ENCODE data around the gene TPSG1.
"Not testable (repeated sequence)": the region's sequence is repeated elsewhere in the genome, so short reads cannot be mapped to it uniquely, and the experiment has no call there.

Gene TPSG1

GRCh38 chr16:1257561-1258224, 32.6 kb upstream of the TPSG1 start:
- in situ Hi-C loops (cut with MboI; ENCODE audit: low sequenced_read_pairs): no loop called here

- in situ Hi-C loops (cut with MboI; ENCODE audit: low sequenced_read_pairs): no loop called here
Observed at GRCh38 chr16:1256874-1257322, 31.8 kb upstream of the TPSG1 start.

- in situ Hi-C loops (cut with MboI; ENCODE audit: low sequenced_read_pairs): not testable (repeated sequence)
Observed at GRCh38 chr16:1256296-1256873, 31.3 kb upstream of the TPSG1 start.

- in situ Hi-C loops (cut with MboI; ENCODE audit: low sequenced_read_pairs): not testable (repeated sequence)
Observed at GRCh38 chr16:1255276-1256122, 30.4 kb upstream of the TPSG1 start, which contains the start of gene TPSD1. TPSD1 (plus strand) TSS chr16:1256069; CDS start chr16:1256281, 212 bp downstream.

- in situ Hi-C loops (cut with MboI; ENCODE audit: low sequenced_read_pairs): not testable (repeated sequence)
Observed at GRCh38 chr16:1254821-1255220, 29.8 kb upstream of the TPSG1 start.

GRCh38 chr16:1253701-1254364, 28.8 kb upstream of the TPSG1 start:
- in situ Hi-C loops (cut with MboI; ENCODE audit: low sequenced_read_pairs): not testable (repeated sequence)

GRCh38 chr16:1249031-1249755, 24.1 kb upstream of the TPSG1 start:
- in situ Hi-C loops (cut with MboI; ENCODE audit: low sequenced_read_pairs): not testable (repeated sequence)

- in situ Hi-C loops (cut with MboI; ENCODE audit: low sequenced_read_pairs): not testable (repeated sequence)
Observed at GRCh38 chr16:1247903-1248537, 23.0 kb upstream of the TPSG1 start.

- in situ Hi-C loops (cut with MboI; ENCODE audit: low sequenced_read_pairs): no loop called here
Observed at GRCh38 chr16:1245452-1246020, 20.5 kb upstream of the TPSG1 start.

- in situ Hi-C loops (cut with MboI; ENCODE audit: low sequenced_read_pairs): no loop called here
Observed at GRCh38 chr16:1244881-1245280, 19.8 kb upstream of the TPSG1 start.

- in situ Hi-C loops (cut with MboI; ENCODE audit: low sequenced_read_pairs): not testable (repeated sequence)
Observed at GRCh38 chr16:1243907-1244850, 19.1 kb upstream of the TPSG1 start.

GRCh38 chr16:1243363-1243762, 18.3 kb upstream of the TPSG1 start:
- in situ Hi-C loops (cut with MboI; ENCODE audit: low sequenced_read_pairs): not testable (repeated sequence)

GRCh38 chr16:1241081-1241480, 16.0 kb upstream of the TPSG1 start:
- in situ Hi-C loops (cut with MboI; ENCODE audit: low sequenced_read_pairs): not testable (repeated sequence)

GRCh38 chr16:1240436-1240835, 15.4 kb upstream of the TPSG1 start, which contains the start of gene TPSAB1:
TPSAB1 (plus strand) TSS chr16:1240705; CDS start chr16:1240939, 234 bp downstream.
- in situ Hi-C loops (cut with MboI; ENCODE audit: low sequenced_read_pairs): not testable (repeated sequence)

GRCh38 chr16:1239575-1239974, 14.5 kb upstream of the TPSG1 start:
- in situ Hi-C loops (cut with MboI; ENCODE audit: low sequenced_read_pairs): not testable (repeated sequence)

GRCh38 chr16:1238909-1239308, 13.8 kb upstream of the TPSG1 start:
- in situ Hi-C loops (cut with MboI; ENCODE audit: low sequenced_read_pairs): not testable (repeated sequence)

- in situ Hi-C loops (cut with MboI; ENCODE audit: low sequenced_read_pairs): no loop called here
Observed at GRCh38 chr16:1237990-1238389, 12.9 kb upstream of the TPSG1 start.

GRCh38 chr16:1236659-1237058, 11.6 kb upstream of the TPSG1 start:
- in situ Hi-C loops (cut with MboI; ENCODE audit: low sequenced_read_pairs): not testable (repeated sequence)

All from HL-60/S4 treated with phorbol 12-myristate 13-acetate at 8.2 ng/mL for 4 days and 3 days (cell line).